ENCODE measurements around the gene PTTG1. TPM values are rescaled to one million over a fixed set of nuclear protein-coding genes. Genes with fewer than 3 reads are reported as not detected.

Gene PTTG1
- polyA plus RNA-seq (ENCODE audit: insufficient read length), result 19.9 TPM

- peak; percentile 99 for DNase-seq
Measured at GRCh38 chr5:160421625-160422258, at the start of gene PTTG1. Gene PTTG1, plus strand, starts transcription at chr5:160421855. Its CDS starts 458 bp downstream, at chr5:160422313.

- DNase-seq, result no peak
Measured at GRCh38 chr5:160375166-160375565, 46.5 kb upstream of the PTTG1 start.

DNA sequence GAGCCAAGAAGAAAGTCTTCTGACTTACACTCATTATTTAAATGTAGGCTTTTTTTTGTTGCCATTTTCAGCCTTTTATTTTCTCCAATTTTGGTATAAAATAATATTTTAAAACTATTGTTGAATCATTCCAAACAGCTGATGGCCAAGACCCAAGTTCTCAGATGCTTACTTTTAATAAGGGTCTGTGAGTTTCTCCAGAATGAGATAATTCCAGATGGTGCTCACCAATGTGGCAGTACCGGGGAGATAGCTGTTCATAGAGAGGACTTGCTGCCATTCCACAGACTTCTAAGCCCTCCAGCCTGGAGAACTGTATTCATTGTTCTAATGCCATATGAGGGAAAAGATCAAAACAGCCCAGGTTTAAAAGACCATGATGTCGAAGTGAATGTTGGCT is 46.0 kb upstream of the PTTG1 start:
- DNase-seq, result no peak

- no peak for DNase-seq
Measured at GRCh38 chr5:160376416-160376815, 45.2 kb upstream of the PTTG1 start.

- peak; percentile 48 for DNase-seq
Measured at GRCh38 chr5:160377651-160378050, 44.0 kb upstream of the PTTG1 start.

DNA sequence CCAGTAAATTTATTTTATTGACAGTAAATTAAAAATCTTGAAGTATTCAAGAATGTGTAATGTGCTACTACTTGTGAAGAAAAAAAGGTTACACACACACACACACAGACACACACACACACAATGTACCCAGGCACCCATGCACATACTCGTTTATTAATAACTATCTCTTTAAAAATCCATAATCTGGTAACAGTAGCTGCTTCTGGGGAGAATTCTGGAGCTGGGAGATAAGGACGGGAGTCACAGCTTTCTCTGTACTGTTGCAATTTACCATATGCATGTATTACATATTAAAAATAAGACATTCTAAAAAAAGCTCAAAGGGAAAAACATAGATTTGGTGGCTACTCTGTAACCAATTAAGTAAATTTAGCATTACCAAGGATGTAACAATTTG is 43.3 kb upstream of the PTTG1 start:
- no peak for DNase-seq

DNA sequence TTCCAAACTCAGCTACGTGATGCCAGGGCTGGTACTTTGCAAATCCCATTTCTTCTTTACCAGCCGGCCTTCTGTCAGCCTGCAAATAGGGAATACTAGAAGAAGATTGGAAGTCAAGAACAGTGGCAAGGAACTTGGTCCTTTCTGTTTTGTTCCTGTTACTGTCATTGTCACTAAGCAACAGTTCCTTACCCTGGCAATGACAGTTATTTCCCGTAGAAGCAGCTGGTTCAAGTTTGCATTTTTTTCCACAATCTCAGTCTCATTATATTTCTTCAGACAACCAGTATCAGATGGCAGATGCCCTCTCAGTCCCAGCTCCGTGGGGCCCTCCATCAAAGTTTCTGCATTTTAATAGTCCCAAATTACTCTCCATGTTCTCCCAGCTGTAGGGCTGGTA is 42.1 kb upstream of the PTTG1 start:
- DNase-seq, result no peak

DNA sequence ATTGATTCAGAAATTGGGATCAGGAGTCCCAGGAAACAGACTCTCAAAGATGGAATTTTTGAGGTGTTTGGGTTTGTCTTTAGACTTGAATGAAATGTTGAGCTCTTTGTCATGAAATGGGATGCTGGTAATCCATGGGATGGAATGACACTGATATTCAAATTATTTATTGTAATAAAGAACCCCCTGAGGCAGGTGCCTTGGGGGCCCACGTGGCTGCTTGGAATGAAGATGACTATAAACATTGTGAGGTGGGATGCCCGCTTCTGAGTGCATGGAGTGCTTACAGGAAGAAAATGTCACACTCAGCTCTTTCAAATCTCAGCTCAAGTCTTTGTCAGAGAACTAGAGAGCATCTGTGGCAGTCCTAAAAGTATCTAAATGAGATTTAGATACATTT is 41.6 kb upstream of the PTTG1 start:
- no peak for DNase-seq

DNA sequence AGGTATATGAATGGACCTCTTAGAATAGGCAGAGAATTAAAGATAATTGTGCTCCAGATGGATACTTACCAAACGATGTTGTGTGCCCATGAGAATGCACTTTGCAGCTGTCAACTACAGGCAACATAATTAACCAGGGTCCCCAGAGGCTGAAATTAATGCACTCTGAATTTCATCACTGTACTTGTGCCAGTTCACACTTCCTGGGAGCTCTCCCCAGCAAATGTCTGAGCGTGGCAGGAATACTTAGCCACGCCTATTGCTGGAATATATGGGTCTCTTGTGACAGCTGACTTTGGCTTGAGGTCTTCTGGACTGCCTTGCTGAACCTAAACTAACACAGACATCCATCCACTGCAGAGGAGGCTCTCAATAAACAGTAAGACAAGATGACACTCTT is 39.3 kb upstream of the PTTG1 start:
- DNase-seq, result no peak

DNA sequence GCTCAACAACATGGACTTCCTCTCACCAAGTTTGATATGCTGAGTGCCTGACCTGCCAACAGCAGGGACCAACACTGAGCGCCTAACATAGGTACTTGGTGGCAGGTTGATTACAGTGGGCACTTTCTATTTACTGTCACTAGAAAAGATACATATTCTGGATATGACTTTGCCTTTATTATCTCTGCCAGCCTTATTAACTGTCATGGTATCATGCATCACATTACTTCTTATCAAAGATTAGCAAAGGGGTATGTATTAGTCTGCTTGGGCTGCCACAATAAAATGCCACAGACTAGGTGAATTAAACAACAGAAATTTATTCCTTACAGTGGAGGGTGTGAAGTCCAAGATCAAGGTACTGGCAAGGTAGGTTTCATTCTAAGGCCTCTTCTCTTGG is 37.0 kb upstream of the PTTG1 start:
- DNase-seq, result no peak

DNA sequence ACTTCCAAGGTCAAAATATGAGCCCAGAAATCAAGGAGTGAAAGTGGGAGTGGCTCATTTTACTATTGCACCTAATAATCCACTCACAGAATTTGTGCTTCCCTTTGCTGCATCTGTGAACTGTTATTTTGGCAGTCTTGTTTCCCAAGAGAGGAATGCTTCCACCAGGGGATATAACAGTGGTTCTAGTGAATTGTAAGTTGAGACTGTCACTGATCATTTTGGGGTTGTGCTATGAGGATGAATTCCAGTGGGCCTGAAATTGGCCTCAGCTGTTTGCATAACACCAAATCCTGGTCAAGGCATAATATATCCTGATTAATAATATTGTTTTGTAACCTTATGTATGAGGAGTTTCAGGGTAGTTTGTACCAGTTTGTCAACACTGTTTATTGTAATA is 36.2 kb upstream of the PTTG1 start:
- no peak for DNase-seq

DNA sequence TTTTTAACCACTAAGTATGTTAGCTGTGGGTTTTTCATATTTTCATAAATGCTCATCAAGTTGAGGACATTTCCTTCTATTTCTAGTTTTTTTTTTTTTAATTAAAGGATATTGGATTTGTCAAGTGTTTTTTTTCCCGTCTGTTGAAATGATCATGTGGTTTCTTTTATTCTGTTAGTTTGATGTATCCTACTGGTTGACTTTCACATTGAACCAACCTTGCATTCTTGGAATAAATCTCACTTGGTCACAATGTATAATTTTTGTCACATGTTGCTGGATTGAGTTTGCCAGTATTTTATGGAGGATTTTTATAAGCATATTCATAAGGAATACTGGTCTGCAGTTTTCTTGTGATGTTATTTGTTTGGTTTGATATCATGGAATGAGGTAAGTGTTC is 34.2 kb upstream of the PTTG1 start:
- DNase-seq, result no peak

- no peak for DNase-seq
Measured at GRCh38 chr5:160390787-160391696, 30.6 kb upstream of the PTTG1 start.

DNA sequence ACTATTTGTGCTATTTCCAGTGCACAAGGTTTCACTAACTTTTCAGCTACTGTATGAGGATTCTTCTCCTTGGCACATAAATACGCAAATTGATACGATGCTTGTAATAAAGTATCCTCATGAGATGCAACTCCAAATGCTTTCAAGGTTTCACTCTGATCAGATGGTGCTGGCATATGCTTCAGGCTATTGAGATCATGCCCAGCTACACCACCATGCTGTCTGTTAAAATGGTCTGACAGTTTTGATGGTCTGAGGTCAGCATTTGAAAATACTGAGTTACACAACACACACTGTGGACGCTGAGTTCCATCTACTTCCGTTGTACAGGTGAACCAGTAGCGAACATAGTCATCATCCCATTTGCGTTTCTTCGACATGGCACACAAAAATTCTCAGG is 26.5 kb upstream of the PTTG1 start:
- DNase-seq, result no peak

GRCh38 chr5:160397492-160397891 is 24.2 kb upstream of the PTTG1 start:
- no peak for DNase-seq

DNA sequence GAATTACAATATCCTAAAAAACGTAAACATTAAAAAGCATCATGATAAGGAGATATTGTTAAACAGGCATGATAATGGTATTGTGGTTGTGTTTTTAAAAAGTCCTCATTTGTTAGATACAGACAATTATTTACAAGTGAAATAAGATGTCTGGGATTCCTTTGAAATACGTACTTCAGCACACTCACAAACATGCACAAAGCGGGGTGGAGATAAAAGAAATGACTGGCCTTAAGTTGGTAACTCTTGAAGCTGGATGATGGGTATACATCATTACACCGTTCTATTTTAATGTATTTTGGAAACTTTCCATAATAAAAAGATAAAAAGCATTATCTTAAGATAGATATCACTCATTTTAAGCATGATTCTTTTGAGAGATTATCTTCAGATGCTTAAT is 22.8 kb upstream of the PTTG1 start:
- DNase-seq, result no peak

- DNase-seq, result peak; percentile 94
Measured at GRCh38 chr5:160399402-160400353, 22.0 kb upstream of the PTTG1 start, which contains the start of gene FAM200C. Gene FAM200C, minus strand, starts transcription at chr5:160400054. Its CDS starts 4,564 bp downstream, at chr5:160395490.

GRCh38 chr5:160418561-160419457 is 2.8 kb upstream of the PTTG1 start, which contains the start of gene SLU7:
Gene SLU7, minus strand, starts transcription at chr5:160419081. Its CDS starts 3,787 bp downstream, at chr5:160415294.
- DNase-seq, result peak; percentile 97

GRCh38 chr5:160419458-160420330 is 2.0 kb upstream of the PTTG1 start:
- no peak for DNase-seq

GRCh38 chr5:160420331-160420610 is 1.4 kb upstream of the PTTG1 start:
- DNase-seq, result no peak

DNA sequence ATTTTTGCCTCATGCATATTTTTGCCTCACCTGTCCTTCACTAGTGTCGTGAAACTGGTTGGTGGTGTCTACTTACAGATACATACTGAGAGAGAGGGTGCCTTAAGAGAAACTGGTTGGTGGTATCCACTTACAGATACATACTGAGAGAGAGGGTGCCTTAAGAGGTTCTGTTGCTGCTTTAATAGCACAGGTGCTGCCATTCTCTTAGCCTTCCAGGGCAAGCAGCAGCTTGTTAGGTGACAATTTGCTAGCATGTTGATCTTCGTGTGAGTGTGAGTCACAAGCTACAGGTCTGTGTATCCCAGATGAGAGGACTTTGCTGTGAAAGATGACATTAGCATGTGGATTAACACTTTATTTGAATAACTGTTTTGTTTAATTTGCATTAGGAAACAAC is 1.4 kb downstream of the PTTG1 start:
- DNase-seq, result no peak
